CD14-positive monocyte (primary cell): ENCODE data around the gene RNF13. TPM values are rescaled to one million over a fixed set of nuclear protein-coding genes. Genes with fewer than 3 reads are reported as not detected.

Source experiments
- DNase-seq, 3 donors: peaks; one replicate each; pipeline ENCODE4 v3.0.0-alpha.2; 2011 to 2022
- H2AFZ ChIP-seq: 2 replicates; pipeline ENCODE4 v1.6.0; 2012; ENCODE audit warnings: mild to moderate bottlenecking, low read depth, low read length, inconsistent platforms; ENCODE audit not compliant: insufficient read depth, poor library complexity, severe bottlenecking
- H3K27ac ChIP-seq, 2 donors: 1 replicate in 1 of 2; 2 replicates in 1 of 2; pipeline ENCODE4 v1.5.1; 2012 to 2013; ENCODE audit warnings: low read length in 2 of 2, control low read depth in 1 of 2, inconsistent platforms in 1 of 2, low read depth in 1 of 2, mild to moderate bottlenecking in 1 of 2
- H3K27me3 ChIP-seq, 2 donors: one replicate each; pipeline versions ENCODE4 v1.6.0 to v1.6.1; 2011 to 2013; ENCODE audit warnings: low read length in 2 of 2; ENCODE audit not compliant: control insufficient read depth in 2 of 2, insufficient read depth in 2 of 2
- H3K36me3 ChIP-seq, 2 donors: replicated peaks in 1 of 2; 1 replicate in 1 of 2; 2 replicates in 1 of 2; pipeline versions ENCODE4 v1.5.1 to v1.6.1; 2012 to 2013; ENCODE audit warnings: low read length in 2 of 2, control low read depth in 1 of 2, inconsistent platforms in 1 of 2, mild to moderate bottlenecking in 1 of 2; ENCODE audit not compliant: insufficient read depth in 2 of 2, control insufficient read depth in 1 of 2
- H3K4me1 ChIP-seq, 2 donors: 1 replicate in 1 of 2; 2 replicates in 1 of 2; pipeline versions ENCODE4 v1.5.1 to v1.6.1; 2012 to 2013; ENCODE audit warnings: low read length in 2 of 2, control low read depth in 1 of 2, inconsistent platforms in 1 of 2, mild to moderate bottlenecking in 1 of 2, moderate library complexity in 1 of 2; ENCODE audit not compliant: insufficient read depth in 2 of 2, control insufficient read depth in 1 of 2
- H3K4me2 ChIP-seq: replicated peaks from 2 replicates; pipeline ENCODE3; 2012; ENCODE audit warnings: low read length, moderate library complexity, mild to moderate bottlenecking; ENCODE audit not compliant: poor library complexity, severe bottlenecking; ENCODE audit errors: extremely low read depth
- H3K4me3 ChIP-seq, 3 experiments: fragments of 200-600 bp in 1 of 3; sonication (generic) in 1 of 3; replicated peaks in 1 of 3; 1 replicate in 2 of 3; 2 replicates in 1 of 3; pipeline ENCODE4 v1.5.1; 2011 to 2013; ENCODE audit warnings: low read length in 3 of 3, mild to moderate bottlenecking in 3 of 3, control low read depth in 2 of 3, low read depth in 2 of 3, inconsistent platforms in 1 of 3, moderate library complexity in 1 of 3
- H3K79me2 ChIP-seq: 2 replicates; pipeline ENCODE4 v1.6.0; 2012; ENCODE audit warnings: mild to moderate bottlenecking, control low read depth, inconsistent platforms, low read length, moderate library complexity; ENCODE audit not compliant: insufficient read depth
- H3K9ac ChIP-seq: 2 replicates; pipeline ENCODE4 v1.6.0; 2017; ENCODE audit warnings: low read length, mild to moderate bottlenecking; ENCODE audit not compliant: insufficient read depth, poor library complexity, severe bottlenecking
- H3K9me3 ChIP-seq, 2 donors: replicated peaks in 1 of 2; 1 replicate in 1 of 2; 2 replicates in 1 of 2; pipeline versions ENCODE4 v1.5.1 to v1.6.1; 2012 to 2013; ENCODE audit warnings: low read length in 2 of 2, control low read depth in 1 of 2; ENCODE audit not compliant: control insufficient read depth in 1 of 2, insufficient read depth in 1 of 2
- H4K20me1 ChIP-seq: 2 replicates; pipeline ENCODE4 v1.6.0; 2012; ENCODE audit warnings: mild to moderate bottlenecking, low read length, control low read depth, moderate library complexity; ENCODE audit not compliant: insufficient read depth
- H3K27ac Mint-ChIP-seq, 7 donors: one replicate each; pipeline ENCODE4 v1.8.0; 2020; ENCODE audit warnings: mild to moderate bottlenecking in 7 of 7, mixed read lengths in 7 of 7, moderate library complexity in 6 of 7, inconsistent platforms in 2 of 7
- H3K27me3 Mint-ChIP-seq, 3 donors: one replicate each; pipeline ENCODE4 v1.8.0; 2021 to 2022; ENCODE audit warnings: low read depth in 3 of 3, mild to moderate bottlenecking in 3 of 3, mixed read lengths in 3 of 3, moderate library complexity in 3 of 3, inconsistent platforms in 1 of 3
- H3K36me3 Mint-ChIP-seq, 2 donors: one replicate each; pipeline ENCODE4 v1.8.0; 2020; ENCODE audit warnings: mixed read lengths in 2 of 2, inconsistent platforms in 1 of 2, mild to moderate bottlenecking in 1 of 2
- H3K4me1 Mint-ChIP-seq: one replicate; pipeline ENCODE4 v1.8.0; 2020; ENCODE audit warnings: mild to moderate bottlenecking, mixed read lengths
- H3K4me3 Mint-ChIP-seq, 2 donors: one replicate each; pipeline ENCODE4 v1.8.0; 2020; ENCODE audit warnings: mild to moderate bottlenecking in 2 of 2, mixed read lengths in 2 of 2, moderate library complexity in 1 of 2
- H3K9me3 Mint-ChIP-seq, 7 donors: one replicate each; pipeline ENCODE4 v1.8.0; 2020 to 2022; ENCODE audit warnings: mixed read lengths in 7 of 7, mild to moderate bottlenecking in 6 of 7, moderate library complexity in 6 of 7, inconsistent platforms in 2 of 7
- CTCF ChIP-seq: fragments of 200-600 bp; IDR thresholded peaks from one replicate; pipeline ENCODE4 v1.8.0; 2022; ENCODE audit warnings: antibody characterized with exemption, mild to moderate bottlenecking
- WGBS: methylation state at CpG from one replicate; pipeline ENCODE4 v1.1.5; 2013; ENCODE audit warnings: missing lambda C conversion rate; ENCODE audit not compliant: insufficient coverage; 5-methylcytosine and 5-hydroxymethylcytosine counted together
- intact Hi-C, 2 donors: fragments of 100-400 bp; cut with micrococcal nuclease; formaldehyde crosslinking; loops; one replicate each; pipeline versions ENCODE4 v1.15.0 to v1.15.1; 2023
- polyA plus RNA-seq, 3 donors: library from polyadenylated mRNA; depleted of rRNA in 1 of 3; unstranded in 2 of 3; stranded (reverse) in 1 of 3; fragments of 300-500 nt in 2 of 3; fragments of >200 nt in 1 of 3; fragmentation: Illumina TruSeq in 2 of 3; gene quantifications; 1 replicate in 2 of 3; 2 replicates in 1 of 3; pipeline ENCODE4 v1.2.3, GENCODE V29; 2012 to 2021

RNF13 gene
- polyA plus RNA-seq, 3 donors, result 95.4 to 481 (median 462) TPM

- no peak for TF ChIP-seq CTCF
- Mint-ChIP-seq H3K36me3 (peaks cover 56 to 74% of the 10 kb centered on the region in 2 donors), H3K4me3 (no peak overlapping the region)
Measured at GRCh38 chr3:149933008-149933407, 120.0 kb downstream of the RNF13 start.

GRCh38 chr3:149933858-149934257 lies 120.8 kb downstream of the RNF13 start:
- no peak for TF ChIP-seq CTCF
- Histone ChIP-seq H2AFZ (no peak overlapping the region), H3K4me2 (no peak overlapping the region), H3K79me2 (peaks cover 47% of the 10 kb centered on the region), H3K9me3 (peaks cover 0 to 2% of the 10 kb centered on the region in 2 donors), H3K36me3 (peaks cover 17 to 71% of the 10 kb centered on the region in 2 donors), H3K27me3 (no peaks in the 10 kb centered on the region), H3K4me3 (no peak overlapping the region), H3K4me1 (peaks cover 5 to 8% of the 10 kb centered on the region in 2 donors), H3K9ac (no peak overlapping the region), H4K20me1 (peaks cover 100% of the 10 kb centered on the region), H3K27ac (peak overlapping the region in 1 of 2 donors; percentile 36)
- H3K27ac Mint-ChIP-seq, result peak overlapping the region in 2 of 7 donors; percentile 38 to 80
- H3K9me3 Mint-ChIP-seq, result peaks cover 0 to 1% (median 0%) of the 10 kb centered on the region in 7 donors
- intact Hi-C loops, result no loop called here
- DNase-seq, result no peak
- peaks cover 18% of the 10 kb centered on the region for H3K4me1 Mint-ChIP-seq
- H3K36me3 Mint-ChIP-seq, result peaks cover 55 to 75% of the 10 kb centered on the region in 2 donors
- no peak overlapping the region for H3K4me3 Mint-ChIP-seq
- H3K27me3 Mint-ChIP-seq, result peaks cover 0 to 2% (median 0%) of the 10 kb centered on the region in 3 donors

More at GRCh38 chr3:149933008-149933407, 120.0 kb downstream of the RNF13 start:
- Mint-ChIP-seq H3K27ac (peak overlapping the region in 1 of 7 donors; percentile 21), H3K27me3 (peaks cover 0 to 2% (median 0%) of the 10 kb centered on the region in 3 donors), H3K4me1 (peaks cover 18% of the 10 kb centered on the region), H3K9me3 (peaks cover 0 to 1% (median 0%) of the 10 kb centered on the region in 7 donors)
- H3K27me3 ChIP-seq, result no peaks in the 10 kb centered on the region
- DNase-seq, result no peak
- peaks cover 100% of the 10 kb centered on the region for H4K20me1 ChIP-seq
- H3K4me1 ChIP-seq, result peaks cover 5 to 8% of the 10 kb centered on the region in 2 donors
- H3K4me2 ChIP-seq, result no peak overlapping the region
- H3K9ac ChIP-seq, result no peak overlapping the region
- H3K79me2 ChIP-seq, result peaks cover 47% of the 10 kb centered on the region
- H3K36me3 ChIP-seq, result peaks cover 20 to 75% of the 10 kb centered on the region in 2 donors
- no peak overlapping the region for H3K27ac ChIP-seq
- H3K9me3 ChIP-seq, result peaks cover 0 to 2% of the 10 kb centered on the region in 2 donors
- WGBS, result no CpG with 5 or more reads among the region's 1 CpG
- no peak overlapping the region for H2AFZ ChIP-seq
- intact Hi-C loops, result no loop called here
- no peak overlapping the region for H3K4me3 ChIP-seq
